ENCODE results near the gene CNTNAP2.
"Not testable (repeated sequence)": the region's sequence is repeated elsewhere in the genome, so short reads cannot be mapped to it uniquely, and the experiment has no call there.

The CNTNAP2 gene

DNA sequence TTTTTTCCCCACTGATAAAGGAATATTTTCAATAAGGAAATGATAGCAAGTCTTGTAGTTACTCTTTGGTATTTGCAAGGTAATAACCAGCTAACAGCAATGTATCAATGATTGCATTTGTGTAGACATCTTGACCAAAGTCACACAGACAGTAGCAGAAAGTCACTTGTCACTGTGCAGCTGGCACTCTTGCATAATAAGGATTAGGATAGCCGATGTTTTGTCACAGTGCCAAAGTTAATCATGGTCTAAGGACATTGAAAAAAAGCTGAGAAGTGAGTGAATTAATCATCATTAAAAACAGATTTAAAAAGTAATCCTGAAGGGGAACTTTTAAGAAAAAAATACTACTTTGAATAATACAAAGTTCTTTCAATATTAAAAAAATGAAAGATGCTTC lies 1639.7 kb downstream of the CNTNAP2 start:
- H3K4me1 Mint-ChIP-seq (ENCODE audit: low read depth): no peaks in the 10 kb centered on the region
- H3K9me3 Mint-ChIP-seq (ENCODE audit: low read depth): peaks cover 3% of the 10 kb centered on the region
- H3K27me3 Mint-ChIP-seq: no peaks in the 10 kb centered on the region
- H3K4me3 Mint-ChIP-seq: no peak overlapping the region
- no peak overlapping the region for H3K27ac Mint-ChIP-seq
- no peaks in the 10 kb centered on the region for H3K36me3 Mint-ChIP-seq

DNA sequence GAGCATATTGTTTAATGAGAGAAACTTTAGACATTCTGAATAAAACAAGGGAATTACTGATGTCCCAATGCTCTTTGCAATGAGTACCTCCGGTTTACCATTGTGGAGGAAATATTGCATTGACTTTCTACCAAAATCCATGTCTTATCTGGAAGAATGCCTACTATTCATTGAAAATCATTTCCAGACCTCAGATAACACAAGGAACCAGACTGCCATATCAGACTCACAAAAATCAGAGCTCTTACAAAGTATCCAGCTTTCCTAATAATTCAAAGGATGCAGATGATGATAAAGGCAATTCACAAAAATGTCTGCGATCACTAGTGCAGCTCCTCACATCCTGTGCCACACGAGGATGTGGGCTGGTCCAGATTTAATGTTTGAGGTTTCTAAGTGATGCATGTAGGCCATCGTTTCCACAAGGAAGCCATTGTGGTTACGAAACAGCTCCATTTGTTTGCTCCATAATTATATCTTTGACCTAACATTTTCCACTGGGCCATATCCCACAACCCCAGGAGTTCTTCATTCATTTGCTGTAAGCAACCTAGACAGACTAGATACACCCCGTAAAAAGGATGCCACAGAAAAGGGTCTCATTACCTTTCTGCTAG lies 1642.8 kb downstream of the CNTNAP2 start:
- Mint-ChIP-seq H3K4me1 (ENCODE audit: low read depth) (no peaks in the 10 kb centered on the region), H3K27ac (no peak overlapping the region), H3K9me3 (ENCODE audit: low read depth) (no peaks in the 10 kb centered on the region), H3K4me3 (no peak overlapping the region), H3K27me3 (no peaks in the 10 kb centered on the region), H3K36me3 (no peaks in the 10 kb centered on the region)

DNA sequence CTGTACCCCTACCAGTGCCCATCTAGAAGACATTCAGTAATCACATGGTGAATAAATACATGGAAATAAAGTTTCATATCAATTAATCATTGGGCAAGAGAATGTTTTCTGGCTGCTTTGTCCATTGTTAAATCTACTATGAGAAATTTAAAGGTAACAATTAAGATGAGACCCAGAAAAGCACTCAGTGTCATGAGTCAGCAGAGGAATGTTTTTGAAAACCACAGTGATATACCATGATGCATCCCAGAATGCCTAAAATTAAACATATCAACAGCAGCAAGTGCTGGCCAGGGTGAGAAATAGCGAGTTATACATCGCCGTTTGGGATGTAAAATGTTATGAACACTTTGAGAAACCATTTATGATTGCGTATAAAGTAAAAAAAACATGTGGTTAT lies 1648.7 kb downstream of the CNTNAP2 start:
- no peaks in the 10 kb centered on the region for H3K36me3 Mint-ChIP-seq
- no peak overlapping the region for H3K27ac Mint-ChIP-seq
- no peaks in the 10 kb centered on the region for H3K9me3 Mint-ChIP-seq (ENCODE audit: low read depth)
- H3K4me3 Mint-ChIP-seq: no peak overlapping the region
- H3K4me1 Mint-ChIP-seq (ENCODE audit: low read depth): no peaks in the 10 kb centered on the region
- no peaks in the 10 kb centered on the region for H3K27me3 Mint-ChIP-seq

DNA sequence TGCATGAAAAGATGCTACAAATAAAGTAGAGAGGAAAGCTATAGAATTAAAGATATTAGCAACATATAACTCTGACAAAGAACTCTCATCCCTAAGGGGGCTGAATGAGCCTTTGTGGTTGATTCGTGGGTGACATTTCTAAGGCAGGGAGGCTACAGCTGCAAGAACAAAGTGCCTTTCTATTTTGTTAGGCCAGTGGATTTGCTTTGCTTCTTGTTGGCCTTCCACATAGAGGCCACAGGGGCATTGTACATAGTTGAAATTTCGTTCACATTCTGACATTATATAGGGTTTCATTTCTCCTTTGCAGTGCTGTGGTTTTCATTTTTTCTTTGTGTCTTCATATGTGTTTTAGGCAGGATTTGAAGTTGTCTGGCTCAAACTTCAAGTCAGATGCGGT lies 1654.7 kb downstream of the CNTNAP2 start:
- Mint-ChIP-seq H3K4me1 (ENCODE audit: low read depth) (no peaks in the 10 kb centered on the region), H3K27ac (no peak overlapping the region), H3K4me3 (no peak overlapping the region), H3K36me3 (no peaks in the 10 kb centered on the region), H3K9me3 (ENCODE audit: low read depth) (no peaks in the 10 kb centered on the region), H3K27me3 (no peaks in the 10 kb centered on the region)

DNA sequence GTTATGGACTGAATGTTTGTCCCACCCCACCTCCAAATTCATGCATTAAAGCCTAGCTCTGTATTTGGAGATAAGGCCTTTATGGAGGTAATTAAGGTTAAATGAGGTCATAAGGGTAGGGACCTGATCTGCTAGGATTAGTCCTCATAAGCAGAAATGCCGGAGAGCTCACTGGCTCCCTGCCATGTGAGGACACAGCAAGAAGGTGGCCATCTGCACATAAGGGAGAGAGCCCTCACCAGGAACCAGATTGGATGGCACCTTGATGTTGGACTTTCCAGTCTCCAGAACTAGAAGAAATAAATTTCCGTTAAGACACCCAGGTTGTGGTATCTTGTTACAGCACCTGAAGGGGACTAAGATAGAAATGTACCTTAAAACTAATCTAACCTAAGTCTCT lies 1657.9 kb downstream of the CNTNAP2 start:
- Mint-ChIP-seq H3K36me3 (no peaks in the 10 kb centered on the region), H3K27ac (no peak overlapping the region), H3K9me3 (ENCODE audit: low read depth) (no peaks in the 10 kb centered on the region), H3K27me3 (no peaks in the 10 kb centered on the region), H3K4me3 (no peak overlapping the region), H3K4me1 (ENCODE audit: low read depth) (no peaks in the 10 kb centered on the region)

DNA sequence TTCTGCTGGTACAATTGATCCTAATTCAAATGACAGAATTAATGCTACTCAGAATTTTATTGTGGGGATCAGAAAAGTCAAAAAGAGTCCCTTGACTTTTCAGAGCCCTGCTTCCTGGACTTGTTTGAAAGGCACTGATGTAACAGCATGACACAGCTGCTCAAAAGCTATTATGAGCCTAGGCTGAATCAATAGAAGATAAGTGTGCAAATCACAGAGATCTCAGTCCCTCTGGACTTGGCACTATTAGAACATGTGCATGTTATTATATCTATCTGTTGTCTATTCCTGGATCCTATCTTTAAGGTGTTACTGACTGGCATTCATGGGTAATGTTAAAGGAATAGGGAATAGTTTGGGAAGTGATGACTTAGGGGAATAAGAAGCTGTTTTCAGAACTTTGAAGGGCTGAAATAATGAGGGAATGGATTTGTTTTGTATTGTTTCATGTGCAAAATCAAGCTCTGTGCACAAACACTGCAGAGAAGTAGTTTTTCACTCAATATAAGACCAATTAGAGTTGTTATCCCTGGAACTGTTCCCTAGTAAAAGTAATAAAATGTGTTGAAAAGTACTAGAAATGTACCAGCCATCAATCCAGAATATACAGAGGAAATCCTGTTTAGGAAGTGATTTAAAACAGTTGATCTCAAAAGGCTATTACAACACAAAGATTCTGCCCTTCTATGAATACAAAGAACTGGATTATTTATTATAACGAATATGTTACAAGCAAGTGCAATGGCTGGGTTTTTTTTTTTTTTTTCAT lies 1659.1 kb downstream of the CNTNAP2 start:
- Mint-ChIP-seq H3K27me3 (no peaks in the 10 kb centered on the region), H3K9me3 (ENCODE audit: low read depth) (no peaks in the 10 kb centered on the region), H3K36me3 (no peaks in the 10 kb centered on the region)

DNA sequence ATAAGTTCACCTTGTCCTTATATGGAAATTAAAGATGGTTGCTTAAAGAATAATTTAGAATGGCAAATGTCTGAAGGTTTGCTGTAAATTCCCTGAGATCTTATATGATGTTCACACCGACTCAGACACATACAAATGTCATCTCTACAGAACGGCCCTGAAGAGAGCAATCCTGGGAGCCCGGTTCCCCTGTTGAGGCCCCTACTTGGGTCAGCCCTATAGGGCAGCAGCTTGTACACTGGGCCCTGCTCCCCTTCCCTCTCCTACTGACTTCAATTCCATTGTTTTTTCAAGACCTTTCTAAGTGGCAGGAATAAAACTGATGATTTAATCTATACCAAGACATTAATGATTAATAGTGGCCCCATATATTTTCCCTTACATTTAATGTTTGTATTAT lies 1660.7 kb downstream of the CNTNAP2 start:
- H3K27ac Mint-ChIP-seq: no peak overlapping the region
- H3K9me3 Mint-ChIP-seq (ENCODE audit: low read depth): no peaks in the 10 kb centered on the region
- no peaks in the 10 kb centered on the region for H3K27me3 Mint-ChIP-seq
- H3K4me1 Mint-ChIP-seq (ENCODE audit: low read depth): no peaks in the 10 kb centered on the region
- no peaks in the 10 kb centered on the region for H3K36me3 Mint-ChIP-seq
- no peak overlapping the region for H3K4me3 Mint-ChIP-seq

More for the DNA sequence above, 1659.1 kb downstream of the CNTNAP2 start:
- Mint-ChIP-seq H3K4me1 (ENCODE audit: low read depth) (no peaks in the 10 kb centered on the region), H3K4me3 (no peak overlapping the region), H3K27ac (no peak overlapping the region)

DNA sequence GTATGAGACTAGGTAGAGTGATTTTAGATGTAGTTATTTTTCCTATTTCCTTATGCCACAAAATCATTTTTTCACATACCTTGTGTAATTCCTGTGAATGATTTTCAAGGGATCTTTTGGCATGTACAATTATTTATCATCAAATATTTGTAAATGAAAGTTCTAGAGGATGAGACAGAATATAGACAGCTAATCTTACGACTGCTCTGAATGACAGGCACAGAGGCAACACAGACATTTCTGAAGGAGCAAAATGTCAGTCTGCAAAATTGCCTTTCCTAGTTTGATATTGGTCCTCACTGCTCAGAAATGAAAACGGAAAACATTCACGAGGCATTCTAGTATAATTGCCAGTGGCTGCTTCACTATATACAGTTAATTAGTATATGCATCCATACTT lies 1663.3 kb downstream of the CNTNAP2 start:
- Mint-ChIP-seq H3K4me3 (no peak overlapping the region), H3K9me3 (ENCODE audit: low read depth) (no peaks in the 10 kb centered on the region), H3K4me1 (ENCODE audit: low read depth) (no peaks in the 10 kb centered on the region), H3K27ac (no peak overlapping the region), H3K27me3 (no peaks in the 10 kb centered on the region), H3K36me3 (no peaks in the 10 kb centered on the region)

DNA sequence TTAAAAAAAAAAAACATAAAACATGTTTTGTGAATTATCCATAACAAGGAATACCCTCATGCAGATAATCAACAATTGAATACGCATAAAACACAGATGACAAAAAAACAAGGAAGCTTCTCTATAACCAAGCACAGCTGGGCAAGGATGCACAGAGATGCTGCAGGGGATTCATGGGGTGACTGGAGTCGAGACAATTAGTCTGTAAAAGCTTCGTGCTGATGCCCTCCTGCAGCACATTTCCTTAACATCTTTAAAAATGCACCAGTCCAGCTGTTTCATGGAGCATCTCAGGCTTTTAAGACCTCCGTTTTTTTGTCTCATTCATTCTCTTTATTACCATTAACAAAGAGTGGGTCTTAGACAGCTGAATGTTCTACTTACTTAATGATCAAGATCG lies 1680.0 kb downstream of the CNTNAP2 start:
- Mint-ChIP-seq H3K4me3 (no peak overlapping the region), H3K36me3 (no peaks in the 10 kb centered on the region), H3K4me1 (ENCODE audit: low read depth) (no peaks in the 10 kb centered on the region), H3K27ac (no peak overlapping the region), H3K27me3 (no peaks in the 10 kb centered on the region), H3K9me3 (ENCODE audit: low read depth) (no peaks in the 10 kb centered on the region)

DNA sequence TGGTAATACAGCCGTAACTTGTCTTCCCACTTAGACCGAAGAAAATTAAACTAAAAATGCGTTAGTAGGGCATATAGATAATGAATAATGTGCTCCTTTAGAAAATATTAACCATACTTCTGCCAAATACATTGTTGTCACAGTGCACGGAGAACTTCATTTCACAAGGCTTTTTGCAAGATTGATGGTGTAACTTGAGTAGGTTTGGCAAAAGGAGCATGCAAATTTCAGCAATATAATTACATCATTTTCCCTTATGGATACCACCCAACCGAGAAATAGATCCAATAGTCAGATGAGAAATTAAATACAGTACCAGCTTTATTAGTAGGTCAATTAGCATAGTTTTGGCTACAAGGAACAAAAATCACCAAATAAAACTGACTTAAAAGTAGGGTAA lies 1681.4 kb downstream of the CNTNAP2 start:
- H3K36me3 Mint-ChIP-seq: no peaks in the 10 kb centered on the region
- no peak overlapping the region for H3K27ac Mint-ChIP-seq
- H3K9me3 Mint-ChIP-seq (ENCODE audit: low read depth): no peaks in the 10 kb centered on the region
- H3K4me3 Mint-ChIP-seq: no peak overlapping the region
- H3K4me1 Mint-ChIP-seq (ENCODE audit: low read depth): no peaks in the 10 kb centered on the region
- no peaks in the 10 kb centered on the region for H3K27me3 Mint-ChIP-seq

DNA sequence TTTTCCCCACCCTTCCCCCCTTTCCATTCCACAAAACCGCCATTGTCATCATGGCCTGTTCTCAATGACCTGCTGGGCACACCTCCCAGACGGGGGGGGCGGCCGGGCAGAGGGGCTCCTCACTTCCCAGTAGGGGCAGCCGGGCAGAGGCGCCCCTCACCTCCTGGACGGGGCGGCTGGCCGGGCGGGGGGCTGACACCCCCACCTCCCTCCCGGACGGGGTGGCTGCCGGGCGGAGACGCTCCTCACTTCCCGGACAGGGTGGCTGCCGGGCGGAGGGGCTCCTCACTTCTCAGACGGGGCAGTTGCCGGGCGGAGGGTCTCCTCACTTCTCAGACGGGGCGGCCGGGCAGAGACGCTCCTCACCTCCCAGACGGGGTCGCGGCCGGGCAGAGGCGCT lies 1685.2 kb downstream of the CNTNAP2 start:
- not testable (repeated sequence) for H3K4me3 Mint-ChIP-seq; H3K27me3 Mint-ChIP-seq; H3K27ac Mint-ChIP-seq; H3K9me3 Mint-ChIP-seq (ENCODE audit: low read depth); H3K4me1 Mint-ChIP-seq (ENCODE audit: low read depth); H3K36me3 Mint-ChIP-seq

DNA sequence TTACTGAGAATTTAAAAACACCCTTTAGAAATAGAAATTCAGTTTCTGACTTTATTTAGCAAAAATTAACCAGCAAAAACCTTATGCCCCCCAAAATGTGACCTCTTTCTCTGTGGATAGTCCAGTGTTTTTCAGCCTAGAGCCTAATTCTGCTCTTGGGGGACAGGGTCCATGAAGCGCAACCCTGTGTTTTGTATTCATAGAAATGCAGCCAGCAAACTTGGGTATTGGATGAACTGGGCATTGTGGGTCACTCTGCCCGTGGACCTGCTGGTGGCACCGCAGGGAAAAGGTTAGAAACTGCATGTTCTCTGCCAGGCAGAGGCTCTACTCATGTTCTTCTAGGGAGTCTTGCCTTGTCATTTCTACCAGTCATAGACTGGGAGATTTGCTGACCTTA lies 1686.5 kb downstream of the CNTNAP2 start:
- Mint-ChIP-seq H3K9me3 (ENCODE audit: low read depth) (peaks cover 4% of the 10 kb centered on the region), H3K4me3 (no peak overlapping the region), H3K36me3 (no peaks in the 10 kb centered on the region), H3K27me3 (no peaks in the 10 kb centered on the region), H3K4me1 (ENCODE audit: low read depth) (no peaks in the 10 kb centered on the region), H3K27ac (no peak overlapping the region)

DNA sequence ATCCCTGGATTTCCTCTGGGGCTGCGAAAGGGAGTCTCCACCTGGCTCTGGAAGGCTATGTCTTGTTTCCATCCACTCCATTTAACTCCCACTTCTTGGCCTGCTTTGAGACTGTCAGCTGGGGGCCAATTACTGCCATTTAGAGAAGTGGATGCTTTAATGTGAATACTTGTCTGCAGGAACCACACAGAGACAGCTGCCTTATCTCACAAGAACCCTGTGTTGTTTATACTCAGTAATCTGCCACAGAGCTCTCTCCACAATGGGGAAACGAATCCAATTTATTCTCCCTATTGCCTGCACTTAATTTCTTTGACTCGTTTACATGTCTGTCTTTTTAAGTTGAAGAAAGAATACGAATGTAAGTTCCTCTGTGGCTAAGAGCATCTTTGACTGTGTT lies 1687.0 kb downstream of the CNTNAP2 start:
- Mint-ChIP-seq H3K4me1 (ENCODE audit: low read depth) (no peaks in the 10 kb centered on the region), H3K36me3 (no peaks in the 10 kb centered on the region), H3K9me3 (ENCODE audit: low read depth) (peaks cover 4% of the 10 kb centered on the region), H3K27ac (no peak overlapping the region), H3K27me3 (no peaks in the 10 kb centered on the region), H3K4me3 (no peak overlapping the region)

DNA sequence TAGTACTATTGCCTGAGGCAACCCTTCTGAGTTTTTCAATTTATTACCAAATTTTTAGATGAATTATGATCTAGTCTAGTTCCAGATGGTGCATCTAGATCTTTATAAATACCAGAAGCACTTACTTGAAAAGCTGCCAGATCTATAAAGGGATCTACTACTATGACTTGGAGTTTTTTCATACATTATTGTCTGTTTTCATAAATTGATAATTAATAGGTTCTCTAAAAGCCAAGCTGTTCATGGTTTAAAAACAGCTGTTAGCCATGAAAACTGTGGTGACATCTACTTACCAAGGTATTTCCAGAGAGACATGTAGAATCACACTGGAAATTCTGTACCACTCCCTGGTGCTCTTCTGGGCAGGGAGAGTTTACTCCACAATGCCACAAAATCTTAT lies 1687.4 kb downstream of the CNTNAP2 start:
- Mint-ChIP-seq H3K9me3 (ENCODE audit: low read depth) (peaks cover 4% of the 10 kb centered on the region), H3K27me3 (no peaks in the 10 kb centered on the region), H3K4me3 (no peak overlapping the region), H3K27ac (no peak overlapping the region), H3K4me1 (ENCODE audit: low read depth) (no peaks in the 10 kb centered on the region), H3K36me3 (no peaks in the 10 kb centered on the region)

DNA sequence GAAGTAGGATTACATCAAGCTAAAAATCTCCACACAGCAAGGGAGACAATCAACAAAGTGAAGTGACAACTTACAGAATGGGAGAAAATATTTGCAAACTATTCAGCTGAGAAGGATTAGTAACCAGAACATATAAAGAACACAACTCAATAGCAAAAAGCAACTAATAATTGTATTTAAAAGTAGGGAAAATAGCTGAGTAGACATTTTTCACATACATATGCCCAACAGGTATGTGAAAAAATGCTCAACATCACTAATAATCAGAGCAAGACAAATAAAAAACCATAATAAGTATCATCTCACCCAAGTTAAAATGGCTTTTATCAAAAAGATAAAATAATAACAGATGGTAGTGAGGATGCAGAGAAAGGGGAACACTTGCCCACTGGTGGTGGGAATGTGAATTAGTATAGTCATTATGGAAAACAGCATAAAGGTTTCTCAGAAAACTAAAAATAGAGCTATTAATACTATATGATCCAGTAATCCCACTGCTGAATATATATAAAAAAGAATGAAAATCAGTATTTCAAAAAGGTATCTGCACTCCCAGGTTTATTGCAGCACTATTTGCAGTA lies 1689.5 kb downstream of the CNTNAP2 start:
- Mint-ChIP-seq H3K9me3 (ENCODE audit: low read depth) (peaks cover 4% of the 10 kb centered on the region), H3K27ac (no peak overlapping the region), H3K27me3 (no peaks in the 10 kb centered on the region), H3K36me3 (no peaks in the 10 kb centered on the region), H3K4me3 (no peak overlapping the region), H3K4me1 (ENCODE audit: low read depth) (no peaks in the 10 kb centered on the region)

DNA sequence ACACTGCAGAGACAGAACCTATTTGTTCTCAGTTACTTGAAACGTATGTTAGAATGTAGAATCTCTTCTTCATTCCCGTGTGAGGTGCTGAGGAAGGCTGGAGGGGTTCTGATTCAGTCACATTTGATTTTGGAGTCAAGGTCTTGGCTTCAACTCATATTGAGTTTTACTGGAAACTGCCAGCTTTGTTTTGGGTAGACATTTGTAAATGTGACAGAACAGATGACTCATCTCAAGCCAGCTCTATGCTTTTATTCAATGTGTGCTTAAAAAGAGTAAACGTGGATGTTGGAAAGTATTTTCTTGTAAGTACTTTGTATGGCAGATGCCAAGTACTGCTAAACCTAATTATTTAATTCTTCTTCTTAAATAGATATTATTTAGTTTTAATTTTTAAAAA lies 1693.2 kb downstream of the CNTNAP2 start:
- Mint-ChIP-seq H3K36me3 (no peaks in the 10 kb centered on the region), H3K4me3 (no peak overlapping the region), H3K4me1 (ENCODE audit: low read depth) (no peaks in the 10 kb centered on the region), H3K27ac (no peak overlapping the region), H3K9me3 (ENCODE audit: low read depth) (peaks cover 4% of the 10 kb centered on the region), H3K27me3 (no peaks in the 10 kb centered on the region)

Measured in activated naive CD8-positive, alpha-beta T cell (primary cell).